Endodermal cell (in vitro differentiated cells): ENCODE results near the gene SORCS1. TPM values are rescaled to one million over a fixed set of nuclear protein-coding genes. Genes with fewer than 3 reads are reported as not detected.

Source experiments
- DNase-seq: peaks from one replicate; pipeline ENCODE4 v3.0.0-alpha.2; 2017
- H3K27ac ChIP-seq: 2 replicates; pipeline ENCODE4 v1.5.1; 2013; ENCODE audit warnings: mild to moderate bottlenecking, low read depth, low read length, moderate library complexity
- H3K27me3 ChIP-seq: 2 replicates; pipeline ENCODE4 v1.6.1; 2013; ENCODE audit warnings: mild to moderate bottlenecking, low read length, moderate library complexity; ENCODE audit not compliant: insufficient read depth, control insufficient read depth, poor library complexity, severe bottlenecking
- H3K36me3 ChIP-seq: 2 replicates; pipeline ENCODE4 v1.7.0; 2013; ENCODE audit warnings: mild to moderate bottlenecking, low read length, moderate library complexity; ENCODE audit not compliant: control insufficient read depth, insufficient read depth
- H3K4me1 ChIP-seq: one replicate; pipeline ENCODE4 v1.7.0; 2013; ENCODE audit warnings: low read length; ENCODE audit not compliant: control insufficient read depth, insufficient read depth
- H3K4me3 ChIP-seq: 2 replicates; pipeline ENCODE4 v1.5.1; 2013; ENCODE audit warnings: mild to moderate bottlenecking, low read length, moderate library complexity
- H3K9ac ChIP-seq: 2 replicates; pipeline ENCODE4 v1.6.1; 2013; ENCODE audit warnings: mild to moderate bottlenecking, low read length, moderate library complexity; ENCODE audit not compliant: poor library complexity, severe bottlenecking; ENCODE audit errors: extremely low read depth
- H3K9me3 ChIP-seq: 2 replicates; pipeline ENCODE4 v1.6.1; 2013; ENCODE audit warnings: mild to moderate bottlenecking, low read length, moderate library complexity; ENCODE audit not compliant: control insufficient read depth
- H3K27ac Mint-ChIP-seq: 2 replicates; pipeline ENCODE4 v1.8.0; 2020; ENCODE audit warnings: mixed read lengths
- H3K27me3 Mint-ChIP-seq: 2 replicates; pipeline ENCODE4 v1.8.0; 2021; ENCODE audit warnings: mild to moderate bottlenecking, mixed read lengths; ENCODE audit not compliant: insufficient read depth
- H3K36me3 Mint-ChIP-seq: 2 replicates; pipeline ENCODE4 v1.8.0; 2020; ENCODE audit warnings: low read depth, mixed read lengths
- H3K4me1 Mint-ChIP-seq: 2 replicates; pipeline ENCODE4 v1.8.0; 2020; ENCODE audit warnings: mixed read lengths
- H3K4me3 Mint-ChIP-seq: 2 replicates; pipeline ENCODE4 v1.8.0; 2020; ENCODE audit warnings: mild to moderate bottlenecking, moderate library complexity, mixed read lengths
- H3K9me3 Mint-ChIP-seq: 2 replicates; pipeline ENCODE4 v1.8.0; 2020; ENCODE audit warnings: mild to moderate bottlenecking, mixed read lengths
- WGBS, 2 experiments: methylation state at CpG; one replicate each; pipeline versions ENCODE4 v1.1.5 to v1.1.7; 2013; ENCODE audit warnings: missing lambda C conversion rate in 2 of 2, mixed read lengths in 1 of 2; ENCODE audit not compliant: insufficient coverage in 1 of 2, insufficient read length in 1 of 2; 5-methylcytosine and 5-hydroxymethylcytosine counted together
- total RNA-seq, 2 donors: library from RNA; stranded (reverse); fragmentation: NEBNext Ultra II Directional in 1 of 2; extraction: Animal tissue kit (Norgen Biotek cat#: 25700) in 1 of 2; gene quantifications; 2 replicates in 1 of 2; 3 replicates in 1 of 2; pipeline ENCODE4 v1.2.1, GENCODE V29; 2021
- TF ChIP-seq, protein P1 (sequence below): fragments of 200-600 bp; sonication (generic); conservative IDR thresholded peaks from 2 replicates; pipeline ENCODE4 v1.5.0; 2021; ENCODE audit warnings: antibody characterized with exemption, mild to moderate bottlenecking

SORCS1 gene
- total RNA-seq, 2 donors from 2014 or later, result 57.4 to 79.6 TPM

DNA sequence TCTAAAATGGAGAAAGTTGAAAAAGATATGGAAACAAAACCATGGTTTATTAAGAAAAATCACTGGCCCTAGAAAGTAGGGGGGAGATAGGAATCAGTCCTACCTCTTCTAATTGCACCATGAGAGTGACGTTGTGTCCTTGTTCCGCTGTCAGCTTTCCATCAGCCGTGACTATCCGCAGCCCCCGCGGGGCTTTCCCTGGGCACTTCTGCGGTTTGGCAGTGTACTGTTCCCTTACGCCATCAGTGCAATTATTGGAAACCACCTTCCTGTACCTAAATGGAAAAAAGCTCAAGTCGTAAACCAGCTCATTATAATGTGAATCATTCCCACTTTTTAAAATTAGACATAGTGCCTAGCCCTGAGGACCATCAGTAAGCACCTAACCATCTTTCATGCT, 512.2 kb downstream of the SORCS1 start:
- no peak overlapping the region for H3K4me3 Mint-ChIP-seq
- TF ChIP-seq, protein P1, sequence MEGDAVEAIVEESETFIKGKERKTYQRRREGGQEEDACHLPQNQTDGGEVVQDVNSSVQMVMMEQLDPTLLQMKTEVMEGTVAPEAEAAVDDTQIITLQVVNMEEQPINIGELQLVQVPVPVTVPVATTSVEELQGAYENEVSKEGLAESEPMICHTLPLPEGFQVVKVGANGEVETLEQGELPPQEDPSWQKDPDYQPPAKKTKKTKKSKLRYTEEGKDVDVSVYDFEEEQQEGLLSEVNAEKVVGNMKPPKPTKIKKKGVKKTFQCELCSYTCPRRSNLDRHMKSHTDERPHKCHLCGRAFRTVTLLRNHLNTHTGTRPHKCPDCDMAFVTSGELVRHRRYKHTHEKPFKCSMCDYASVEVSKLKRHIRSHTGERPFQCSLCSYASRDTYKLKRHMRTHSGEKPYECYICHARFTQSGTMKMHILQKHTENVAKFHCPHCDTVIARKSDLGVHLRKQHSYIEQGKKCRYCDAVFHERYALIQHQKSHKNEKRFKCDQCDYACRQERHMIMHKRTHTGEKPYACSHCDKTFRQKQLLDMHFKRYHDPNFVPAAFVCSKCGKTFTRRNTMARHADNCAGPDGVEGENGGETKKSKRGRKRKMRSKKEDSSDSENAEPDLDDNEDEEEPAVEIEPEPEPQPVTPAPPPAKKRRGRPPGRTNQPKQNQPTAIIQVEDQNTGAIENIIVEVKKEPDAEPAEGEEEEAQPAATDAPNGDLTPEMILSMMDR, result no peak
- no peak overlapping the region for H3K9ac ChIP-seq
- no peak overlapping the region for H3K27ac ChIP-seq
- no peaks in the 10 kb centered on the region for H3K27me3 ChIP-seq
- no peak overlapping the region for H3K4me3 ChIP-seq
- no peaks in the 10 kb centered on the region for H3K36me3 Mint-ChIP-seq
- H3K9me3 ChIP-seq, result no peaks in the 10 kb centered on the region
- H3K27me3 Mint-ChIP-seq, result no peaks in the 10 kb centered on the region
- no peaks in the 10 kb centered on the region for H3K4me1 Mint-ChIP-seq
- WGBS, 2 experiments, result 94% methylated on average over 8 to 9 of the region's 9 CpGs
- no peak overlapping the region for H3K27ac Mint-ChIP-seq
- H3K36me3 ChIP-seq, result peaks cover 5% of the 10 kb centered on the region
- DNase-seq, result no peak
- H3K4me1 ChIP-seq, result no peaks in the 10 kb centered on the region
- H3K9me3 Mint-ChIP-seq, result no peaks in the 10 kb centered on the region

DNA sequence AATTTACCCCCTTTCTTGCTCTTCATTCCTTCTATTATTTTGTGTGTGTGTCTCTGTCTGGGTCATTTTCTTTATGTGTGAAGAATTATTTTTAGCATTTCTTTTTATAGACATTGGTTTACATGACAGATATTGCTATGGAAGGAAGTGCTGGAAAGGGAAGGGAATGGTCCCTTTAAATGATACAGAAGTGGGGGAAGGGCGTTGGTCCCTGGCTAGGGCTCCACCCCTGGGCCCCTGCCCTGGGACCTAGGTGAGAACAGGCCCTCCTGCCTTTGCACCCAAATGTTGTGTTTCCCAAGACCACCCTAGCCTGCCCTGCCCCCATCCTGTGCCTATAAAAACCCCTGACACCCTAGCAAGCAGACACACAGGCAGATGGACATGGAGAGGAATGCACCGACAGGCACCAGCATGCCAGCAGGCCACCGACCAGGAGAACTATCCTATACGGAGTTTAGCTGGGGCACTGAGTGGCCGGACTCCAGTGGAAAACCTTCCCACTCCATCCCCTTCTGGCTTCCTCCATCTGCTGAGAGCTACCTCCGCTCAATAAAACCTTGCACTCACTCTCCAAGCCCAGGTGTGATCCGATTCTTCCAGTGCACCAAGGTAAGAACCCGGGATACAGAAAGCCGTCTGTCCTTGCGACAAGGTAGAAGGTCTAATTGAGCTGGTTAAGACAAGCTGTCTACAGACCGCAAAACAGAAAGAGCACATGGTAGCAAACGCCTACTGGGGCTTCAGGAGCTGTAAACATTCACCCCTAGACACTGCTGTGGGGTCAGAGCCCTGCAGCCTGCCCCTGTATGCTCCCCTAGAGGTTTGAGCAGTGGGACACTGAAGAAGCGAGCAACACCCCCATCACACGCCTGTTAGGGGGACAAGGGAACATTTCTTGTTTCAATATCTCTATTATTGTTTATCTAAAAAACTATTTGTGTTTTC, 515.7 kb downstream of the SORCS1 start:
- no peaks in the 10 kb centered on the region for H3K9me3 ChIP-seq
- Mint-ChIP-seq H3K9me3 (no peaks in the 10 kb centered on the region), H3K4me1 (no peaks in the 10 kb centered on the region), H3K4me3 (no peak overlapping the region), H3K36me3 (no peaks in the 10 kb centered on the region), H3K27ac (peak overlapping the region; percentile 9), H3K27me3 (no peaks in the 10 kb centered on the region)
- peak; percentile 53 for DNase-seq
- no peak overlapping the region for H3K4me3 ChIP-seq
- 90 to 100% methylated on average over 4 to 13 of the region's 14 CpGs for WGBS, 2 experiments
- H3K4me1 ChIP-seq, result no peaks in the 10 kb centered on the region
- TF ChIP-seq, protein P1, result no peak
- peaks cover 10% of the 10 kb centered on the region for H3K36me3 ChIP-seq
- H3K27me3 ChIP-seq, result no peaks in the 10 kb centered on the region
- H3K27ac ChIP-seq, result no peak overlapping the region
- H3K9ac ChIP-seq, result no peak overlapping the region

- H3K27me3 ChIP-seq, result no peaks in the 10 kb centered on the region
- no peak overlapping the region for H3K27ac ChIP-seq
- Mint-ChIP-seq H3K36me3 (no peaks in the 10 kb centered on the region), H3K4me1 (no peaks in the 10 kb centered on the region), H3K9me3 (no peaks in the 10 kb centered on the region), H3K4me3 (no peak overlapping the region), H3K27ac (no peak overlapping the region), H3K27me3 (peaks cover 11% of the 10 kb centered on the region)
- no peak overlapping the region for H3K4me3 ChIP-seq
- peaks cover 9% of the 10 kb centered on the region for H3K36me3 ChIP-seq
- 75% methylated on average over 1 of the region's 1 CpG; no CpG with 5 or more reads in 1 of the 2 experiments for WGBS, 2 experiments
- no peak overlapping the region for H3K9ac ChIP-seq
- TF ChIP-seq, protein P1, result no peak
- no peaks in the 10 kb centered on the region for H3K9me3 ChIP-seq
- DNase-seq, result no peak
- H3K4me1 ChIP-seq, result no peaks in the 10 kb centered on the region
Observed at GRCh38 chr10:106643473-106643872, 521.0 kb downstream of the SORCS1 start.
